ENCODE results near the gene MBD5.

MBD5 gene

GRCh38 chr2:148554459-148555247 is 533.8 kb downstream of the MBD5 start:
- DNase-seq: no peak

DNA sequence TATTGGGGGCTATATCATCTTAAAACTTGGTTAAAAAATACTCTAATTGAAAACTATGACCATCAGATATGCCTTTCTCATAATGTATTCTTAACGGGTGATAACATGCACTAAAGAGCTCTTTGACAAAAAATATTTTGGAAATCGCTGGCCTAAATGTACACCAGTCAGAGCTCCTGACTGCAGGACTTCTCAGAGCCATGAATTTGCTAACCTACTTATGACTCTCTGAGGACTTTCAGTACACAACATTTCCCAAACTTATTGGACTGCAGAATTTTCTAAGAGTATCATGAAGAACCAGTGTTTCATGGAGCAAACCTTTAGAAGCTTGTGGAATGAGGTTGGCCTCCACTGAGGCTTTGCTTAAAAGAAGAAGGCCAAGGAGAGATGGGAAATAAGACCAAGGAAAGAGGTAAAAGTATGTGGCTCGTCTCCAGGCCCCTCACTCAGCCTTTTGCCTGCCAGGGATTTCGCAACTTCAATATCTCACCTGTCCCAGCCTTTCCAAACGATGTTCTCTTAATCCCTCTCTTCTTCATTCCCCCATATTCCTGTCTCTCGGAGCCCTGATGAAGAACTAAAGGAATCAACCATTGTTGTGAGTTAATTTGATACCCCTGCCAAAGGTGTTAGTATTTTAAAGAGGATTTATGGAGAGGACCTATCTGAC is 534.9 kb downstream of the MBD5 start:
- DNase-seq: no peak

DNA sequence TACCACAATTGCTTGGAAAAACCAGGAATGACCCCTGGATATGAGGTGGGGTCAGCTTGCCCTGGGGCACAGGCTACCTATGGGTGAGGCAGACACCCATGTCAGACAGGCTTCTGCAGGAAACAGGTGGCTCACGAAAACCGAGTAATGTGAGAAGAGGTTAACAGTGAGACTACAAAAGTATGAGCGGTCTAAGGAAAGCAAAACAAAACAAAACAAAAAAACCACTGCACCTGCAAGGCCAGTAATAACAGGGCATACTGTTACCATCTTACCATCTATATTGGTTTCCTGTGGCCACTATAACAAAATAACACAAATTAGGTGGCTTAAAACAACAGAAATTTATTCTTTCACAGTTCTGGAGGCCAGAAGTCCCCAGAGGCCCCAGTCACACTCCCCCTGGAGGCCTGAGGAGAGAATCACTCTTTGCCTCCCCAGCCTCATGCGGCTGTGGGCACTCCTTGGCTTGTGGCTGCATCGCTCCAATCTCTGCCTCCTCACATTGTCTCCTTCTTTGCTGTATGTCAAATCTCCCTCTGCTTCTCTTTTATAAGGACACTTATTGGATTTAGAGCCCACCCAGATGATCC is 537.0 kb downstream of the MBD5 start:
- DNase-seq: peak; percentile 11

- DNase-seq: no peak
Measured at GRCh38 chr2:148560496-148560895, 539.6 kb downstream of the MBD5 start.

GRCh38 chr2:148561389-148561788 is 540.5 kb downstream of the MBD5 start:
- DNase-seq: no peak

DNA sequence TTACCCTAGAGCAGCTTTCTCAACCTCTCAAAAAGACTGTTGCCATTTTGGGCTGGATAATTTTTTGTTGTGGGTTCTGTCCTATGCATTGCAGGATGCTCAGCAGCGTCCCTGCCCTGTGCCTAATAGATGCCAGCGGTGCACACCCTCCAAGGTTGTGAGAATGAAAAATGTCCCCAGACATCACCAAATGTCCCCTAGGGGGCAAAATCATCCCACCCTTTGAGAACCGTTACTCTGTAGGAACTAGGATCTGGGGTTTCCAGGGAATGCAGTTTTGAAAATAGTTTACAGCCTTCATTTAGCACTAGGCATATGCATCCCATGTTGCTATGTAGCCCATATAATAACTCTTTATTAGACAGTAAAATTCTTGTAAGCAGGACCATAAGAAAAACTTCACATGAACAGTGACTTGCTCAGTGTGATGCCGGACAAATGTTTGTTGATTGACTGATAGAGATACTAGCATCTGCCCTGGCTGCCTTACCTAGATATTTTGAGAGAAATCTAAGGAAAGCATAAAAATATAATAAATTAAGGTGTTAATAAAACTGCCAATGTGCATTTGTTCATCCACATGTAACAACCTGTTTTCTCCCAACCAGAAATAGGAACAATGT is 544.5 kb downstream of the MBD5 start:
- peak; percentile 15 for DNase-seq

All from OCI-M1 (cell line).